A549 (cell line): ENCODE measurements around the gene BATF.

Source experiments
- CTCF ChIP-seq: fragments of >200 bp; sonication (Bioruptor Twin); formaldehyde crosslinking; IDR thresholded peaks from 3 replicates; pipeline ENCODE4 v1.5.1; 2016
- ESRRA ChIP-seq: fragments of 150-350 bp; IDR thresholded peaks from 2 replicates; pipeline ENCODE4 v1.6.1; 2014; ENCODE audit warnings: mild to moderate bottlenecking, low read length, borderline replicate concordance
- HOXA7 ChIP-seq: fragments of 250-450 bp; sonication (Bioruptor Pico); IDR thresholded peaks from 2 replicates; pipeline ENCODE4 v1.5.0; 2020; ENCODE audit warnings: mild to moderate bottlenecking, moderate library complexity
- MAX ChIP-seq: IDR thresholded peaks from 2 replicates; pipeline ENCODE4 v1.6.1; 2012
- MAZ ChIP-seq: fragments of 150-350 bp; IDR thresholded peaks from 2 replicates; pipeline ENCODE4 v1.6.1; 2014; ENCODE audit warnings: antibody characterized with exemption, low read depth, low read length, borderline replicate concordance
- NFE2L2 ChIP-seq: fragments of 150-350 bp; conservative IDR thresholded peaks from 2 replicates; pipeline ENCODE4 v1.6.1; 2014; ENCODE audit warnings: low read length
- NR3C1 ChIP-seq: fragments of >200 bp; sonication (Bioruptor Twin); formaldehyde crosslinking; IDR thresholded peaks from 3 replicates; pipeline ENCODE4 v1.6.1; 2017
- PHF8 ChIP-seq: fragments of 200-600 bp; sonication (generic); IDR thresholded peaks from 2 replicates; pipeline ENCODE4 v1.6.1; 2016; ENCODE audit warnings: low read depth, mild to moderate bottlenecking, antibody characterized with exemption, moderate library complexity, borderline replicate concordance
- POLR2A ChIP-seq: IDR thresholded peaks from 2 replicates; pipeline ENCODE4 v1.6.1; 2012; ENCODE audit warnings: mild to moderate bottlenecking, low read length
- RAD21 ChIP-seq, 2 experiments: fragments of >200 bp in 1 of 2; sonication (Bioruptor Twin) in 1 of 2; formaldehyde crosslinking in 1 of 2; IDR thresholded peaks in 1 of 2; conservative IDR thresholded peaks in 1 of 2; 2 replicates in 1 of 2; 3 replicates in 1 of 2; pipeline ENCODE4 v1.6.1; 2012 to 2018; ENCODE audit warnings: inconsistent platforms in 1 of 2
- SMC3 ChIP-seq: fragments of >200 bp; sonication (Bioruptor Twin); formaldehyde crosslinking; IDR thresholded peaks from 3 replicates; pipeline ENCODE4 v1.6.1; 2018; ENCODE audit warnings: inconsistent platforms

DNA sequence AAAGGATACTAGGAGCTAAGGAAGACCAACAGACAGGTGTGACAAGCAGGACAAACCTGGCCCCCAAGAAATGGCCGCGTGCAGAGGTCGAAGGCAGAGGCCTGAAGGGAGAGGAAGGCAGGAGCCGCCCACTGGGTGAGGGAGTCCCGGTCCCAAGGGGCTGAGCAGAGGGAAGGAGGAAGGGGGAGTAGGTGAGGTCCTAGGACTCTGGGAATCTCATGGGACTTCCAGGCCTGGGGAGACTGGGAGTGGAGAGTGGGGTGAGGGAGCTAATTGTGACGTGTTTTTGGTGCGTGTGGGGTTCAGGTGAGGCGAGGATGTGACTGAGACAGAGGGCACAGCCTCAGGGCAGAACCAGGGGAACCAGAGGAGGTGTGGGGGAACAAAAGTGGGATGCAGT, 44.5 kb downstream of the BATF start:
- TF ChIP-seq CTCF (no peak), POLR2A (no peak), RAD21 (conservative IDR thresholded peaks at IDR 0.05 in 1 of 2, IDR thresholded peaks at IDR 0.05 in 1 of 2) (no peak), MAX (no peak), MAZ (no peak), ESRRA (no peak), NFE2L2 (no peak), NR3C1 (no peak), SMC3 (no peak), HOXA7 (CRISPR knock-in tag) (no peak), PHF8 (no peak)
